ENCODE measurements around the gene PIEZO2. TPM values are rescaled to one million over a fixed set of nuclear protein-coding genes. Genes with fewer than 3 reads are reported as not detected.

Gene PIEZO2
- total and polyA plus RNA-seq, 2 of the 8 experiments (the other 6 are each of a cell fraction or from before 2014, with no cell fraction given): 4.7 to 16.5 TPM

GRCh38 chr18:10752382-10752781, 397.0 kb downstream of the PIEZO2 start (continued):
- TF ChIP-seq CTCF (IDR thresholded peaks at IDR 0.05; ENCODE audit: control extremely low read depth in 1 of 3, insufficient read depth in 1 of 3, low read depth in 1 of 3, low read length in 3 of 3) (no peak), RFX5 (IDR thresholded peaks at IDR 0.05; ENCODE audit: borderline replicate concordance, low read depth, low read length) (no peak), BACH1 (IDR thresholded peaks at IDR 0.05; ENCODE audit: low read length) (no peak), MAX (IDR thresholded peaks at IDR 0.05) (no peak)
